ENCODE results near the gene AMIGO2.
"Not testable (repeated sequence)": the region's sequence is repeated elsewhere in the genome, so short reads cannot be mapped to it uniquely, and the experiment has no call there.

DNA sequence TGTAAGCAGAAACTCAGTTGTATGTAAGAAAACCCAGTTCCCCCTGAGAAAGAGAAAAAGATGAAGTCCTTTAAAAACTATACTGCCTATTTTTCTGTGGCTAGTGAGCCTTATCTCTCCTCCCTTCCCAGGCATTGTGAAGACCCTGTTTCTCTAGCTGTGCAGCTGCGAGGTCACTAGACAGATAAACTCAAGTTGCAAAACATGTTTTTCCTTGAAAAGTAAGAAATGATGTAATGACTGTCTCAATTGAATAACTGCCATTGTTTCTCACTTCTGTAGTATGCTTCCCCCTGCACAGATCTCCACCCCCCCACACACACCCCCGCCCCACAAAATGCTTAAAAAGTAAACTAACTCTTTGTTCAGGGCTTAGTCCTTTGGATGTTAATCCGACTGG lies 23.9 kb downstream of the AMIGO2 start:
- TF ChIP-seq, protein P1, sequence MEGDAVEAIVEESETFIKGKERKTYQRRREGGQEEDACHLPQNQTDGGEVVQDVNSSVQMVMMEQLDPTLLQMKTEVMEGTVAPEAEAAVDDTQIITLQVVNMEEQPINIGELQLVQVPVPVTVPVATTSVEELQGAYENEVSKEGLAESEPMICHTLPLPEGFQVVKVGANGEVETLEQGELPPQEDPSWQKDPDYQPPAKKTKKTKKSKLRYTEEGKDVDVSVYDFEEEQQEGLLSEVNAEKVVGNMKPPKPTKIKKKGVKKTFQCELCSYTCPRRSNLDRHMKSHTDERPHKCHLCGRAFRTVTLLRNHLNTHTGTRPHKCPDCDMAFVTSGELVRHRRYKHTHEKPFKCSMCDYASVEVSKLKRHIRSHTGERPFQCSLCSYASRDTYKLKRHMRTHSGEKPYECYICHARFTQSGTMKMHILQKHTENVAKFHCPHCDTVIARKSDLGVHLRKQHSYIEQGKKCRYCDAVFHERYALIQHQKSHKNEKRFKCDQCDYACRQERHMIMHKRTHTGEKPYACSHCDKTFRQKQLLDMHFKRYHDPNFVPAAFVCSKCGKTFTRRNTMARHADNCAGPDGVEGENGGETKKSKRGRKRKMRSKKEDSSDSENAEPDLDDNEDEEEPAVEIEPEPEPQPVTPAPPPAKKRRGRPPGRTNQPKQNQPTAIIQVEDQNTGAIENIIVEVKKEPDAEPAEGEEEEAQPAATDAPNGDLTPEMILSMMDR (IDR thresholded peaks at IDR 0.05), result not testable (repeated sequence)
- TF ChIP-seq POLR2A (IDR thresholded peaks at IDR 0.05), result not testable (repeated sequence)

All from lower leg skin (tissue), 3 donors.